Esophagus muscularis mucosa (tissue), 4 donors: ENCODE measurements around the gene SPTLC3. TPM values are rescaled to one million over a fixed set of nuclear protein-coding genes. Genes with fewer than 3 reads are reported as not detected.

ENCODE experiments used
- DNase-seq: peaks from one replicate; pipeline ENCODE4 v3.0.0-alpha.2; 2017; ENCODE audit errors: extremely low spot score
- H3K27ac ChIP-seq, 4 donors: fragments of 200-600 bp; sonication (generic); replicated peaks in 1 of 4; 1 replicate in 3 of 4; 2 replicates in 1 of 4; pipeline ENCODE4 v1.5.1; 2016 to 2019; ENCODE audit warnings: mild to moderate bottlenecking in 1 of 4
- H3K27me3 ChIP-seq, 4 donors: fragments of 200-600 bp; sonication (generic); one replicate each; pipeline versions ENCODE4 v1.5.1 to v1.6.0; 2016 to 2019
- H3K36me3 ChIP-seq, 4 donors: fragments of 200-600 bp; sonication (generic); one replicate each; pipeline ENCODE4 v1.5.1; 2016 to 2019
- H3K4me1 ChIP-seq, 4 donors: fragments of 200-600 bp; sonication (generic); one replicate each; pipeline ENCODE4 v1.5.1; 2016 to 2019
- H3K4me3 ChIP-seq, 4 donors: fragments of 200-600 bp; sonication (generic); 1 replicate in 2 of 4; 2 replicates in 2 of 4; pipeline ENCODE4 v1.5.1; 2016 to 2019; ENCODE audit warnings: mild to moderate bottlenecking in 4 of 4, moderate library complexity in 1 of 4
- H3K9me3 ChIP-seq, 4 donors: fragments of 200-600 bp; sonication (generic); 1 replicate in 3 of 4; 2 replicates in 1 of 4; pipeline ENCODE4 v1.5.1; 2016 to 2019
- CTCF ChIP-seq, 3 experiments: fragments of 200-600 bp in 2 of 3; fragments of 450-650 bp in 1 of 3; sonication (generic) in 2 of 3; IDR thresholded peaks; one replicate each; pipeline ENCODE4 v1.5.1; 2017 to 2019; ENCODE audit warnings: antibody characterized with exemption in 3 of 3, mild to moderate bottlenecking in 2 of 3, moderate library complexity in 1 of 3
- EP300 ChIP-seq: sonication (generic); formaldehyde crosslinking; IDR thresholded peaks from one replicate; pipeline ENCODE4 v1.6.1; 2017; ENCODE audit warnings: antibody characterized with exemption
- POLR2A ChIP-seq: fragments of 450-650 bp; IDR thresholded peaks from one replicate; pipeline ENCODE4 v1.6.1; 2017; ENCODE audit warnings: antibody characterized with exemption, moderate library complexity, mild to moderate bottlenecking, low read depth
- POLR2AphosphoS5 ChIP-seq, 2 donors: sonication (generic); formaldehyde crosslinking; IDR thresholded peaks; one replicate each; pipeline ENCODE4 v1.6.1; 2017; ENCODE audit warnings: antibody characterized with exemption in 2 of 2
- WGBS: methylation state at CpG from one replicate; pipeline ENCODE4 v1.1.5; 2018; 5-methylcytosine and 5-hydroxymethylcytosine counted together
- intact Hi-C: fragments of 100-400 bp; cut with DNase I; formaldehyde crosslinking; loops from one replicate; pipeline ENCODE4 v1.15.1; 2023
- total RNA-seq, 4 donors: library from RNA; depleted of rRNA; stranded (reverse); fragments of >200 nt; gene quantifications; one replicate each; pipeline versions ENCODE4 v1.1.0 to v1.2.1, GENCODE V29; 2016

The SPTLC3 gene
- total RNA-seq, 4 donors from 2014 or later, result 2.8 to 12.5 (median 3.9) TPM

- no peak for DNase-seq
- H3K4me1 ChIP-seq, result no peaks in the 10 kb centered on the region
- intact Hi-C loops, result no loop called here
- TF ChIP-seq POLR2AphosphoS5 (IDR thresholded peaks at IDR 0.05) (no peak), CTCF (IDR thresholded peaks at IDR 0.05) (no peak), POLR2A (no peak), EP300 (no peak)
- WGBS, result 73% methylated on average over 3 of the region's 3 CpGs
- H3K27me3 ChIP-seq, result no peaks in the 10 kb centered on the region
- no peaks in the 10 kb centered on the region for H3K36me3 ChIP-seq
- no peaks in the 10 kb centered on the region for H3K9me3 ChIP-seq
- H3K4me3 ChIP-seq, result no peak overlapping the region
- no peak overlapping the region for H3K27ac ChIP-seq
Observed at GRCh38 chr20:12998046-12998445, 10.7 kb upstream of the SPTLC3 start.

GRCh38 chr20:12999201-12999600 is 9.6 kb upstream of the SPTLC3 start:
- TF ChIP-seq EP300 (no peak), CTCF (IDR thresholded peaks at IDR 0.05) (no peak), POLR2A (no peak), POLR2AphosphoS5 (IDR thresholded peaks at IDR 0.05) (no peak)
- Histone ChIP-seq H3K9me3 (no peaks in the 10 kb centered on the region), H3K27ac (no peak overlapping the region), H3K36me3 (no peaks in the 10 kb centered on the region), H3K4me3 (no peak overlapping the region), H3K4me1 (no peaks in the 10 kb centered on the region), H3K27me3 (no peaks in the 10 kb centered on the region)
- no peak for DNase-seq
- intact Hi-C loops, result no loop called here
- 93% methylated on average over 3 of the region's 3 CpGs for WGBS

GRCh38 chr20:13002251-13002650 is 6.5 kb upstream of the SPTLC3 start:
- Histone ChIP-seq H3K27ac (no peak overlapping the region), H3K4me3 (no peak overlapping the region), H3K4me1 (no peaks in the 10 kb centered on the region), H3K9me3 (no peaks in the 10 kb centered on the region), H3K27me3 (no peaks in the 10 kb centered on the region), H3K36me3 (no peaks in the 10 kb centered on the region)
- intact Hi-C loops, result no loop called here
- DNase-seq, result no peak
- 89% methylated on average over 5 of the region's 5 CpGs for WGBS
- TF ChIP-seq CTCF (IDR thresholded peaks at IDR 0.05) (no peak), POLR2AphosphoS5 (IDR thresholded peaks at IDR 0.05) (no peak), EP300 (no peak), POLR2A (no peak)

GRCh38 chr20:13006825-13007224 is 1.9 kb upstream of the SPTLC3 start:
- H3K9me3 ChIP-seq, result no peaks in the 10 kb centered on the region
- TF ChIP-seq POLR2A (no peak), CTCF (IDR thresholded peaks at IDR 0.05) (no peak), POLR2AphosphoS5 (IDR thresholded peaks at IDR 0.05) (no peak), EP300 (no peak)
- intact Hi-C loops, result no loop called here

GRCh38 chr20:13007596-13007995 is 1.2 kb upstream of the SPTLC3 start:
- intact Hi-C loops, result no loop called here
- 75% methylated on average over 3 of the region's 3 CpGs for WGBS
- H3K4me1 ChIP-seq, result peaks cover 11 to 29% (median 17%) of the 10 kb centered on the region in 4 donors
- H3K9me3 ChIP-seq, result no peaks in the 10 kb centered on the region
- no peak overlapping the region for H3K27ac ChIP-seq
- DNase-seq, result no peak
- H3K4me3 ChIP-seq, result no peak overlapping the region
- H3K27me3 ChIP-seq, result no peaks in the 10 kb centered on the region
- TF ChIP-seq POLR2AphosphoS5 (IDR thresholded peaks at IDR 0.05), result no peak
- no peak for TF ChIP-seq CTCF (IDR thresholded peaks at IDR 0.05)
- TF ChIP-seq POLR2A, result no peak
- H3K36me3 ChIP-seq, result no peaks in the 10 kb centered on the region

More at GRCh38 chr20:13006825-13007224, 1.9 kb upstream of the SPTLC3 start:
- DNase-seq, result no peak
- H3K4me1 ChIP-seq, result peaks cover 9 to 28% (median 15%) of the 10 kb centered on the region in 4 donors
- no peak overlapping the region for H3K27ac ChIP-seq
- H3K27me3 ChIP-seq, result no peaks in the 10 kb centered on the region
- 83% methylated on average over 3 of the region's 3 CpGs for WGBS
- H3K36me3 ChIP-seq, result no peaks in the 10 kb centered on the region
- no peak overlapping the region for H3K4me3 ChIP-seq
